GM18519 (cell line): ENCODE measurements around the gene TOP3B.

ENCODE experiments used
- ATAC-seq: cut with Tn5 transposase; IDR thresholded peaks from one replicate; pipeline ENCODE4 v1.9.1; 2021; ENCODE audit warnings: mild to moderate bottlenecking, moderate library complexity; ENCODE audit not compliant: unreplicated experiment, low FRiP score

Gene TOP3B

GRCh38 chr22:21984793-21985192 lies 2.2 kb upstream of the TOP3B start:
- no peak for ATAC-seq

- ATAC-seq, result no peak
These were observed 713 bp downstream of the TOP3B start for GRCh38 chr22:21981874-21982273.

- no peak for ATAC-seq
These were observed 2.0 kb downstream of the TOP3B start for GRCh38 chr22:21980547-21980946.

GRCh38 chr22:21978564-21979386 lies 3.8 kb downstream of the TOP3B start:
- no peak for ATAC-seq

GRCh38 chr22:21977814-21978213 lies 4.8 kb downstream of the TOP3B start:
- no peak for ATAC-seq

GRCh38 chr22:21975854-21976345 lies 6.7 kb downstream of the TOP3B start:
- ATAC-seq, result no peak

- ATAC-seq, result no peak
These were observed 7.3 kb downstream of the TOP3B start for GRCh38 chr22:21975273-21975672.

GRCh38 chr22:21974058-21974649 lies 8.4 kb downstream of the TOP3B start:
- ATAC-seq, result no peak

GRCh38 chr22:21972806-21973205 lies 9.8 kb downstream of the TOP3B start:
- ATAC-seq, result no peak

GRCh38 chr22:21972293-21972779 lies 10.3 kb downstream of the TOP3B start:
- ATAC-seq, result no peak

GRCh38 chr22:21971858-21972275 lies 10.7 kb downstream of the TOP3B start:
- ATAC-seq, result no peak

GRCh38 chr22:21970800-21971617 lies 11.6 kb downstream of the TOP3B start:
- no peak for ATAC-seq

GRCh38 chr22:21970037-21970799 lies 12.4 kb downstream of the TOP3B start:
- ATAC-seq, result no peak

GRCh38 chr22:21968452-21969129 lies 14.0 kb downstream of the TOP3B start:
- no peak for ATAC-seq

GRCh38 chr22:21967693-21968271 lies 14.8 kb downstream of the TOP3B start:
- no peak for ATAC-seq

- no peak for ATAC-seq
These were observed 15.7 kb downstream of the TOP3B start for GRCh38 chr22:21966643-21967516.

- ATAC-seq, result no peak
These were observed 16.8 kb downstream of the TOP3B start for GRCh38 chr22:21965762-21966288.

GRCh38 chr22:21964918-21965484 lies 17.6 kb downstream of the TOP3B start:
- ATAC-seq, result no peak
